PC-9 (cell line): ENCODE results near the gene NCAPH2.

ENCODE experiments used
- CTCF ChIP-seq: fragments of 200-600 bp; sonication (generic); conservative IDR thresholded peaks from 2 replicates; pipeline ENCODE4 v1.6.1; 2017; ENCODE audit warnings: mixed run types, antibody characterized with exemption, mild to moderate bottlenecking, moderate library complexity
- EZH2 ChIP-seq: fragments of 200-600 bp; sonication (generic); IDR thresholded peaks from 2 replicates; pipeline ENCODE4 v1.8.0; 2017; ENCODE audit warnings: antibody characterized with exemption, low read depth

- TF ChIP-seq CTCF (no peak), EZH2 (no peak)
Observed at GRCh38 chr22:50483106-50483505, 24.9 kb upstream of the NCAPH2 start.
